PC-3 (cell line): Measurements from ENCODE around the gene ARHGEF25.

Experiments used
- EZH2 ChIP-seq: fragments of 300-600 bp; sonication (generic); IDR thresholded peaks from one replicate; pipeline ENCODE4 v1.6.1; 2017; ENCODE audit warnings: antibody characterized with exemption, mild to moderate bottlenecking, low read length; ENCODE audit not compliant: unreplicated experiment
- EZH2phosphoT487 ChIP-seq: fragments of 300-600 bp; sonication (generic); IDR thresholded peaks from 2 replicates; pipeline ENCODE4 v1.6.1; 2018; ENCODE audit warnings: mild to moderate bottlenecking, antibody characterized with exemption, low read length, borderline replicate concordance
- TF ChIP-seq, protein P1 (sequence below): fragments of 300-600 bp; sonication (generic); conservative IDR thresholded peaks from 2 replicates; pipeline ENCODE4 v1.5.1; 2017; ENCODE audit warnings: antibody characterized with exemption, low read depth, mild to moderate bottlenecking, low read length

DNA sequence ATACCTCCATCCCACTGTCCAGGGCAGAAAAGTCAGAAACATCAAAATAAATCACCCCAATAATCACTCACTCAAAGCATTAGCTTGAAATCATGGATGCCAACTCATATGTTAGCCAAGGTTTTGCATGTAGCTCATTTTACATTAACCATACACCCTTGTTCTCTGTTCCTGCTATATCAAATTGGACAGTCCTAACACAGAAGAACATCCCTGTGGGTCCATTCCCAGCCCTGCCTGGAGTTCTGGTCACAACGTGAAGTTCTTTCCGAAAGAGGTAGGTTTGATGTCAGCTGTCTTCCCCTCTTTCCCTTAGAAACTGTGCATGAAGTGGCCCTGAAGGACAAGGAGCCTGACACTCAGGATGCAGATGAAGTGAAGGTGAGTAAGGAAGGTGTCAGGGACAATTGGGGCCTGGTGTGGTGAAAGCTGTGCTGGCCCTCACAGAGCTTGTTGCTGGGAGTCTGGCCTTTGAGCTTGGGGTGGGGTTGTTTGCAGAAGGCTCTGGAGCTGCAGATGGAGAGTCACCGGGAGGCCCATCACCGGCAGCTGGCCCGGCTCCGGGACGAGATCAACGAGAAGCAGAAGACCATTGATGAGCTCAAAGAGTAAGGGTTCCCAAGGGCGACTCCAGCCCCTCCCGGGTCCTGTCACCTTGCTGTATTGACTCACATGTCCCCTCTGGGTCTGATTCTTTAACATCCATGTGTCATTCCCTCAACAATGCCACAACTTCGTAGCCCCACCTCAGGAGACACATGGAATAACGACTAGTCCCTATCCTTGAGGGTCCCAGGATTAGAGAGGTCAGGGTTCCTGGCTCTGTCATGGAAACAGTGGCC is 35.2 kb upstream of the ARHGEF25 start:
- TF ChIP-seq, protein P1, sequence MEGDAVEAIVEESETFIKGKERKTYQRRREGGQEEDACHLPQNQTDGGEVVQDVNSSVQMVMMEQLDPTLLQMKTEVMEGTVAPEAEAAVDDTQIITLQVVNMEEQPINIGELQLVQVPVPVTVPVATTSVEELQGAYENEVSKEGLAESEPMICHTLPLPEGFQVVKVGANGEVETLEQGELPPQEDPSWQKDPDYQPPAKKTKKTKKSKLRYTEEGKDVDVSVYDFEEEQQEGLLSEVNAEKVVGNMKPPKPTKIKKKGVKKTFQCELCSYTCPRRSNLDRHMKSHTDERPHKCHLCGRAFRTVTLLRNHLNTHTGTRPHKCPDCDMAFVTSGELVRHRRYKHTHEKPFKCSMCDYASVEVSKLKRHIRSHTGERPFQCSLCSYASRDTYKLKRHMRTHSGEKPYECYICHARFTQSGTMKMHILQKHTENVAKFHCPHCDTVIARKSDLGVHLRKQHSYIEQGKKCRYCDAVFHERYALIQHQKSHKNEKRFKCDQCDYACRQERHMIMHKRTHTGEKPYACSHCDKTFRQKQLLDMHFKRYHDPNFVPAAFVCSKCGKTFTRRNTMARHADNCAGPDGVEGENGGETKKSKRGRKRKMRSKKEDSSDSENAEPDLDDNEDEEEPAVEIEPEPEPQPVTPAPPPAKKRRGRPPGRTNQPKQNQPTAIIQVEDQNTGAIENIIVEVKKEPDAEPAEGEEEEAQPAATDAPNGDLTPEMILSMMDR: no peak
- TF ChIP-seq EZH2: no peak
- TF ChIP-seq EZH2phosphoT487: no peak
